ENCODE measurements around the gene ZCCHC14.
"Not testable (repeated sequence)": the region's sequence is repeated elsewhere in the genome, so short reads cannot be mapped to it uniquely, and the experiment has no call there.

Gene ZCCHC14

DNA sequence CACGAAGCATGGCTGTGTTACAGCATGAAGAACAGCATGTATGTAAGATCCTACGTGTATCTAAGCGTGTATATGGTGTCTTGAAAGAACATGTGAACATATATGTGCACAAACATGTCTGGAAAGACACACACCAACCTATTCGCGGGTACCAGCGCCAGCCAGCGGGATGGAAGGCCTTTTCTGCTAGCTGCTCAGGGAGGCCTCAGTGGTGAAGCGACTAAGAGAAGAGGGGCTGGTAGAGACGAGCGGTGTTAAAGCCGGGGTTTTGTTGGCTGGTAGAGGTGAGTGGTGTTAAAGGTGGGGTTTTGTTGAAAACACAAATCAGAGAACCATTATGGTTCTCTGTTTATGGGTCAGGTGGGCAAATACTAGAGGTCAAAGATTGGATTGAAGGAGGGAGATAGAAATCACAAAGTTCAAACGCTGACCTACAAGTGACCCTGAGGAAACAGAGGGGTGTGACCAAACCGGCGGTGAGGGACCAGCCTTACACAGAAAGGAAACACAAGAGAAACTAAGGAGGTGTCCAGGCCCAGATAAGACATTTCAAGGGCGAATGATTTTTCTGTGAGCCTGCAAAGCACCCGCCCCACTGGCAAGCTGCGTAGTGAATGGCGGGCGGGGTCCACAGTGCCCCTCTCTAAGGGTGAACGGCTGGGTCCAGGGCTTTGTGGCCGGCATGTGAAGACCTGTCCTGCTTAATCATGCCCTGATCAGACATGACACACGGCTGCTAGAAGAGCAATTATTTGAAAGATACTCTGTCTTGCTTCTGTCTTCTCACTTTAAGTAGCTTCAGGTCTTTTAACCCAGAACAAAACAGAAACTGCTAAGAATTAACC, 8.1 kb downstream of the ZCCHC14 start:
- Mint-ChIP-seq H3K9me3 (no peaks in the 10 kb centered on the region), H3K27me3 (ENCODE audit: low read depth) (peaks cover 10% of the 10 kb centered on the region), H3K27ac (no peak overlapping the region), H3K4me3 (no peak overlapping the region), H3K4me1 (ENCODE audit: low read depth) (peaks cover 22% of the 10 kb centered on the region), H3K36me3 (ENCODE audit: low read depth) (peaks cover 1% of the 10 kb centered on the region)

- no peaks in the 10 kb centered on the region for H3K9me3 Mint-ChIP-seq
- H3K27ac Mint-ChIP-seq: no peak overlapping the region
- H3K4me1 Mint-ChIP-seq (ENCODE audit: low read depth): peaks cover 18% of the 10 kb centered on the region
- peaks cover 3% of the 10 kb centered on the region for H3K27me3 Mint-ChIP-seq (ENCODE audit: low read depth)
- H3K4me3 Mint-ChIP-seq: no peak overlapping the region
- H3K36me3 Mint-ChIP-seq (ENCODE audit: low read depth): peaks cover 1% of the 10 kb centered on the region
Measured at GRCh38 chr16:87483481-87483880, 9.3 kb downstream of the ZCCHC14 start.

DNA sequence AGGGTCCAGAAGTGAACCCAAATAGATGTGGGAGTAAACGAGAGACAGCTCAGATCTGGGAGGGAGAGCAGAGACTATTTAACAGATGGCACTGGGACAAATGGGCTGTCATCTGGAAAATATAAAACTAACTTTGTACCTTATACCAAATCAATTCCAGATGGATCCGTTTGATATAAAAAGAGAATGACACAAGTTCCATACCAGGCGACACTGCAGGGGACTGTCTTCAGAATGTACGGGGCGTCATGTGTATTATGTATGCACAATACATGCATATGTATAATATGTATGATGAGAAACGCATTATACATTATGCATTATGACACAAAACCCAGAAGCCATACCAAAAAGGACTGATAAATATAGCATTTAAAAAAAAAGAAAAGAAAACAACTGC, 10.2 kb downstream of the ZCCHC14 start:
- not testable (repeated sequence) for H3K4me3 Mint-ChIP-seq; H3K36me3 Mint-ChIP-seq (ENCODE audit: low read depth); H3K27ac Mint-ChIP-seq; H3K27me3 Mint-ChIP-seq (ENCODE audit: low read depth); H3K9me3 Mint-ChIP-seq
- H3K4me1 Mint-ChIP-seq (ENCODE audit: low read depth): peaks cover 18% of the 10 kb centered on the region

GRCh38 chr16:87482266-87482665, 10.6 kb downstream of the ZCCHC14 start:
- Mint-ChIP-seq H3K4me3 (no peak overlapping the region), H3K27ac (no peak overlapping the region), H3K27me3 (ENCODE audit: low read depth) (peaks cover 3% of the 10 kb centered on the region), H3K9me3 (no peaks in the 10 kb centered on the region), H3K4me1 (ENCODE audit: low read depth) (peaks cover 18% of the 10 kb centered on the region), H3K36me3 (ENCODE audit: low read depth) (peaks cover 1% of the 10 kb centered on the region)

- H3K9me3 Mint-ChIP-seq; H3K36me3 Mint-ChIP-seq (ENCODE audit: low read depth); H3K27ac Mint-ChIP-seq; H3K4me3 Mint-ChIP-seq; H3K27me3 Mint-ChIP-seq (ENCODE audit: low read depth): not testable (repeated sequence)
- H3K4me1 Mint-ChIP-seq (ENCODE audit: low read depth): peaks cover 18% of the 10 kb centered on the region
Measured at GRCh38 chr16:87481711-87482110, 11.1 kb downstream of the ZCCHC14 start.

GRCh38 chr16:87477209-87477981, 15.4 kb downstream of the ZCCHC14 start:
- H3K36me3 Mint-ChIP-seq (ENCODE audit: low read depth); H3K4me1 Mint-ChIP-seq (ENCODE audit: low read depth); H3K27ac Mint-ChIP-seq; H3K9me3 Mint-ChIP-seq; H3K4me3 Mint-ChIP-seq; H3K27me3 Mint-ChIP-seq (ENCODE audit: low read depth): not testable (repeated sequence)

GRCh38 chr16:87474566-87474996, 18.2 kb downstream of the ZCCHC14 start:
- peaks cover 2% of the 10 kb centered on the region for H3K4me1 Mint-ChIP-seq (ENCODE audit: low read depth)
- H3K27ac Mint-ChIP-seq: no peak overlapping the region

DNA sequence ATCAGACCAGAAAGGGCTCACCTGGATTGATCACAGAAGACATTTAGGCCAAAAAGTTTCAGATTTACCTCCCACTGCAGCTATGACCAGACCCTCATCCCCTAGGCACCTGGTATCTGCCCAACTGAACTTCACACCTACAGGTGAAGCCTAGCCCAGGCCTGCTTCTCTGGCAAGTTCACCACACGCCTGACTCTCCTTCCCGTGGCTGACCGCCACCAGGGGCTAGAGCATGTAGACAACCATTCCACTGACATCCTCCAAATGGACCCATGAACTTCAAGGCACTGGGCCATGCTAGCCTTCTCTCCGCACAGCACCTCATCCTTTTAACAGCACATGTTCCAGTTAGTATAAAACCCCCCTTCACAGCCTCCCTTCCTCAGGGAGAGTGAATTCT, 18.8 kb downstream of the ZCCHC14 start:
- Mint-ChIP-seq H3K27ac (no peak overlapping the region), H3K4me3 (no peak overlapping the region), H3K27me3 (ENCODE audit: low read depth) (peaks cover 4% of the 10 kb centered on the region)

More at GRCh38 chr16:87474566-87474996, 18.2 kb downstream of the ZCCHC14 start:
- Mint-ChIP-seq H3K36me3 (ENCODE audit: low read depth) (no peaks in the 10 kb centered on the region), H3K9me3 (no peaks in the 10 kb centered on the region), H3K27me3 (ENCODE audit: low read depth) (peaks cover 4% of the 10 kb centered on the region), H3K4me3 (no peak overlapping the region)

DNA sequence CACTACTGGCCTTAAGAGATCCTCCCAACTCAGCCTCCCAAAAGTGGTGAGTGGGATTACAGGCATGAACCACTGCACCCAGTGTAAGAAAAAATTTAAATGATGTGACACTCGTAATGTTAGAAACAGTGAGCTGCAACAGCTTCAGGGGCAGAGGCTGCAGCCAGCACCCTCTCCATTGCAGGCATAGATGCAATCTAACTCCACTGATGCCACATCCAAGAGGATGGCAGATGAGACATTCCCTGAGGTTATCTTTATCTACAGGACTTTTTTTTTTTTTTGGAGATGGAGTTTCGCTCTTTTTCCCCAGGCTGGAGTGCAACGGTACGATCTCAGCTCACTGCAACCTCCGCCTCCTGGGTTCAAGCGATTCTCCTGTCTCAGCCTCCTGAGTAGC, 19.9 kb downstream of the ZCCHC14 start:
- Mint-ChIP-seq H3K27ac (no peak overlapping the region), H3K4me3 (no peak overlapping the region), H3K4me1 (ENCODE audit: low read depth) (peaks cover 2% of the 10 kb centered on the region), H3K27me3 (ENCODE audit: low read depth) (peaks cover 4% of the 10 kb centered on the region), H3K9me3 (no peaks in the 10 kb centered on the region), H3K36me3 (ENCODE audit: low read depth) (no peaks in the 10 kb centered on the region)

More for the DNA sequence above, 18.8 kb downstream of the ZCCHC14 start:
- no peaks in the 10 kb centered on the region for H3K9me3 Mint-ChIP-seq
- H3K36me3 Mint-ChIP-seq (ENCODE audit: low read depth): no peaks in the 10 kb centered on the region
- H3K4me1 Mint-ChIP-seq (ENCODE audit: low read depth): peaks cover 2% of the 10 kb centered on the region

GRCh38 chr16:87472142-87472778, 20.6 kb downstream of the ZCCHC14 start:
- no peak overlapping the region for H3K4me3 Mint-ChIP-seq
- no peaks in the 10 kb centered on the region for H3K9me3 Mint-ChIP-seq
- H3K27ac Mint-ChIP-seq: no peak overlapping the region
- peaks cover 2% of the 10 kb centered on the region for H3K4me1 Mint-ChIP-seq (ENCODE audit: low read depth)
- H3K27me3 Mint-ChIP-seq (ENCODE audit: low read depth): peaks cover 4% of the 10 kb centered on the region
- H3K36me3 Mint-ChIP-seq (ENCODE audit: low read depth): no peaks in the 10 kb centered on the region

- Mint-ChIP-seq H3K27me3 (ENCODE audit: low read depth) (peaks cover 4% of the 10 kb centered on the region), H3K4me1 (ENCODE audit: low read depth) (peaks cover 2% of the 10 kb centered on the region), H3K36me3 (ENCODE audit: low read depth) (no peaks in the 10 kb centered on the region), H3K27ac (no peak overlapping the region), H3K4me3 (no peak overlapping the region), H3K9me3 (no peaks in the 10 kb centered on the region)
Measured at GRCh38 chr16:87471278-87472141, 21.3 kb downstream of the ZCCHC14 start.

DNA sequence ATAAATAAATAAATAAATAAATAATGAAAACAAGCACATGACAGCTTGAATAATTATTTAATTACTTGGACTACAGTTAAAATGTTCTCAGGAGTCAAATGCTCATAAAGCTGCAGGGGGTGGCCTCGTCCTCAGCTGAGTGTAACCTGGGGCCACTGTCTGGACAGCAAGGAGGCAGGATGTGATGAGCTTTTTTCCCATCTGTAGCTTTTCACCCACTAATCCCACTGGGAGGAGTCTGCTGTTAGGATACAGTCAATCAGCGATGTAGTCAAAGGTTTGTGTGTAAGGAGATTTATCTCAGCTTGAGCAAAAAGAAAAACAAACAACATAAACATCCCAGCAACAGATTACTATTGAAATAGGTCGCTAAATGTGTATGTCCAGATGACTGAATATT, 22.5 kb downstream of the ZCCHC14 start:
- Mint-ChIP-seq H3K4me1 (ENCODE audit: low read depth) (peaks cover 4% of the 10 kb centered on the region), H3K4me3 (no peak overlapping the region), H3K36me3 (ENCODE audit: low read depth) (no peaks in the 10 kb centered on the region), H3K27me3 (ENCODE audit: low read depth) (peaks cover 4% of the 10 kb centered on the region), H3K27ac (no peak overlapping the region), H3K9me3 (no peaks in the 10 kb centered on the region)

DNA sequence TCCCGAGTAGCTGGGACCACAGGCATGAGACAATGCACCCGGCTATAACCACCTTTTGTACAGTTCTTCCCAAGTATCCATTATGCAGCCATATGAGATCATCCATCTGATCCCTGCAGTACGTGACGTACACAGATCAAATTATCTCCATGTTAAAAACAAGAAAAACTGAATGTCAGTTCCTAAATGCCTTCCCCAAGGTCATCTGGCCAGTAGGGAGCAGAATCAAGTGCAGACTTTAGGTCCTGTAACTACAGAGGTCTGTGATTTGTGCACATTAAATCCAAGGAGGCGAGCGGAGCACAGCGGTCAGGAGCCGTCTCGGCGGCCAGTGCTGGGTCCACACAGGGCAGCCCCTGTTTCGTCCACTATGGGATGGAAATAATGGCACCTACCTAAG, 23.7 kb downstream of the ZCCHC14 start:
- Mint-ChIP-seq H3K4me1 (ENCODE audit: low read depth) (peaks cover 16% of the 10 kb centered on the region), H3K9me3 (no peaks in the 10 kb centered on the region)

GRCh38 chr16:87468550-87468949, 24.3 kb downstream of the ZCCHC14 start:
- no peaks in the 10 kb centered on the region for H3K36me3 Mint-ChIP-seq (ENCODE audit: low read depth)
- peaks cover 6% of the 10 kb centered on the region for H3K27me3 Mint-ChIP-seq (ENCODE audit: low read depth)
- H3K4me3 Mint-ChIP-seq: no peak overlapping the region
- H3K27ac Mint-ChIP-seq: no peak overlapping the region
- H3K9me3 Mint-ChIP-seq: no peaks in the 10 kb centered on the region
- peaks cover 21% of the 10 kb centered on the region for H3K4me1 Mint-ChIP-seq (ENCODE audit: low read depth)

More for the DNA sequence above, 23.7 kb downstream of the ZCCHC14 start:
- H3K27me3 Mint-ChIP-seq (ENCODE audit: low read depth): peaks cover 1% of the 10 kb centered on the region
- no peak overlapping the region for H3K27ac Mint-ChIP-seq
- no peaks in the 10 kb centered on the region for H3K36me3 Mint-ChIP-seq (ENCODE audit: low read depth)
- H3K4me3 Mint-ChIP-seq: no peak overlapping the region
